Measurements from ENCODE around the gene TAF5L. TPM values are rescaled to one million over a fixed set of nuclear protein-coding genes. Genes with fewer than 3 reads are reported as not detected.

The TAF5L gene
- total and polyA plus RNA-seq, 2 of the 4 experiments (the other 2 are of a cell fraction) = 17.9 to 18.6 TPM

GRCh38 chr1:229674042-229674441, 48.1 kb upstream of the TAF5L start:
- ATAC-seq (ENCODE audit: low read depth) (no peak), DNase-seq (no peak)
- TF ChIP-seq MAZ (IDR thresholded peaks at IDR 0.05; ENCODE audit: borderline replicate concordance, low read depth, low read length) (no peak), NFE2L2 (IDR thresholded peaks at IDR 0.05; ENCODE audit: low read depth, low read length) (no peak), ELK1 (IDR thresholded peaks at IDR 0.05; ENCODE audit: borderline replicate concordance, low read depth, low read length) (no peak), RCOR1 (IDR thresholded peaks at IDR 0.05; ENCODE audit: insufficient replicate concordance, low read length) (no peak), RAD21 (IDR thresholded peaks at IDR 0.05; ENCODE audit: low read length) (no peak), FOS (IDR thresholded peaks at IDR 0.05; ENCODE audit: low read depth, low read length) (no peak), RFX5 (IDR thresholded peaks at IDR 0.05; ENCODE audit: low read depth, low read length) (no peak), SMC3 (IDR thresholded peaks at IDR 0.05; ENCODE audit: low read depth, low read length) (no peak), BHLHE40 (IDR thresholded peaks at IDR 0.05; ENCODE audit: low read depth, low read length) (no peak), USF2 (IDR thresholded peaks at IDR 0.05; ENCODE audit: low read depth, low read length) (no peak), POLR2A (IDR thresholded peaks at IDR 0.05; ENCODE audit: low read depth, low read length) (no peak), CTCF (conservative IDR thresholded peaks at IDR 0.05; ENCODE audit: low read depth, low read length) (no peak), CHD1 (IDR thresholded peaks at IDR 0.05; ENCODE audit: low read depth, low read length) (no peak), MAFK (IDR thresholded peaks at IDR 0.05; ENCODE audit: low read depth, low read length) (no peak), CEBPB (IDR thresholded peaks at IDR 0.05; ENCODE audit: low read depth, low read length) (no peak)
- Histone ChIP-seq H3K14ac (replicated peaks; ENCODE audit: low read depth, low read length) (no peak overlapping the region), H2BK120ac (ENCODE audit: low read depth, low read length) (no peak overlapping the region), H3K23ac (ENCODE audit: low read depth, low read length) (no peak overlapping the region), H3K9ac (ENCODE audit: low read depth, low read length) (no peak overlapping the region), H4K91ac (ENCODE audit: insufficient read depth, low read depth, low read length) (no peak overlapping the region), H4K8ac (ENCODE audit: low read depth in 2 of 2, low read length in 2 of 2) (no peak overlapping the region), H2AK9ac (replicated peaks; ENCODE audit: low read depth, low read length, poor library complexity) (no peak overlapping the region), H3K4ac (ENCODE audit: low read depth, low read length) (no peak overlapping the region), H3K27ac (ENCODE audit: insufficient read depth, low read length) (no peak overlapping the region), H4K20me1 (ENCODE audit: insufficient read depth, low read length) (no peaks in the 10 kb centered on the region), H3K9me3 (ENCODE audit: control insufficient read depth, insufficient read depth, low read length) (no peaks in the 10 kb centered on the region), H3K79me1 (ENCODE audit: low read depth in 1 of 2, low read length in 2 of 2) (no peaks in the 10 kb centered on the region), H3K27me3 (ENCODE audit: control insufficient read depth, insufficient read depth, low read length) (no peaks in the 10 kb centered on the region), H2BK5ac (ENCODE audit: low read depth, low read length, poor library complexity, severe bottlenecking) (no peak overlapping the region), H3K36me3 (ENCODE audit: control insufficient read depth, insufficient read depth, low read length) (no peaks in the 10 kb centered on the region), H2AFZ (replicated peaks; ENCODE audit: low read length, poor library complexity) (no peak overlapping the region), H2AK5ac (ENCODE audit: low read depth, low read length) (no peak overlapping the region), H2BK20ac (ENCODE audit: low read depth, low read length) (no peak overlapping the region), H3K4me3 (ENCODE audit: insufficient read depth, low read depth, low read length) (no peak overlapping the region), H3K4me2 (ENCODE audit: low read depth, low read length) (no peak overlapping the region), H3K4me1 (ENCODE audit: control insufficient read depth, insufficient read depth, low read length) (no peaks in the 10 kb centered on the region), H3K56ac (ENCODE audit: extremely low read depth, insufficient read depth, low read length) (no peak overlapping the region), H3K9me1 (ENCODE audit: insufficient read depth, low read length) (no peaks in the 10 kb centered on the region), H3K18ac (ENCODE audit: low read depth, low read length) (no peak overlapping the region), H2BK15ac (ENCODE audit: low read depth, low read length) (no peak overlapping the region), H4K5ac (ENCODE audit: low read depth, low read length) (no peak overlapping the region)
- dilution Hi-C loops (cut with HindIII; ENCODE audit: low sequenced_read_pairs, unreplicated experiment) (no loop called here), in situ Hi-C loops (cut with MboI; ENCODE audit: low sequenced_read_pairs) (no loop called here), intact Hi-C loops (cut with micrococcal nuclease) (no loop called here)
- WGBS, 2 experiments (ENCODE audit: extremely low coverage in 2 of 2, insufficient read length in 1 of 2) = 40% methylated on average over 2 of the region's 5 CpGs; no CpG with 5 or more reads in 1 of the 2 experiments
- POLR2A ChIA-PET (ENCODE audit: unreplicated experiment) = no interaction called here
- CTCF ChIA-PET = no interaction called here
- BruUV-seq (replicated peaks) = no TSS peak
